SK-N-SH treated with all-trans-retinoic acid at 6 μM for 48 hours (cell line): ENCODE measurements around the gene CREB3L2.

Experiments used
- ARNTL ChIP-seq: fragments of 450-650 bp; formaldehyde crosslinking; IDR thresholded peaks from 2 replicates; pipeline ENCODE4 v1.5.0; 2020; ENCODE audit warnings: low read depth, mild to moderate bottlenecking, moderate library complexity, borderline replicate concordance
- ESRRG ChIP-seq: fragments of 250-450 bp; sonication (Bioruptor Pico); IDR thresholded peaks from 2 replicates; pipeline ENCODE4 v1.6.1; 2021; ENCODE audit warnings: mild to moderate bottlenecking
- OSR1 ChIP-seq: fragments of 250-450 bp; sonication (Bioruptor Pico); IDR thresholded peaks from 2 replicates; pipeline ENCODE4 v1.8.0; 2022; ENCODE audit warnings: moderate library complexity, mild to moderate bottlenecking, inconsistent platforms
- SNAI2 ChIP-seq: fragments of 250-450 bp; sonication (Bioruptor Pico); IDR thresholded peaks from 2 replicates; pipeline ENCODE4 v1.5.0; 2020; ENCODE audit warnings: mild to moderate bottlenecking, moderate library complexity
- TOX ChIP-seq: fragments of 250-450 bp; sonication (Bioruptor Pico); IDR thresholded peaks from 2 replicates; pipeline ENCODE4 v1.8.0; 2021; ENCODE audit warnings: mild to moderate bottlenecking, moderate library complexity, borderline replicate concordance

DNA sequence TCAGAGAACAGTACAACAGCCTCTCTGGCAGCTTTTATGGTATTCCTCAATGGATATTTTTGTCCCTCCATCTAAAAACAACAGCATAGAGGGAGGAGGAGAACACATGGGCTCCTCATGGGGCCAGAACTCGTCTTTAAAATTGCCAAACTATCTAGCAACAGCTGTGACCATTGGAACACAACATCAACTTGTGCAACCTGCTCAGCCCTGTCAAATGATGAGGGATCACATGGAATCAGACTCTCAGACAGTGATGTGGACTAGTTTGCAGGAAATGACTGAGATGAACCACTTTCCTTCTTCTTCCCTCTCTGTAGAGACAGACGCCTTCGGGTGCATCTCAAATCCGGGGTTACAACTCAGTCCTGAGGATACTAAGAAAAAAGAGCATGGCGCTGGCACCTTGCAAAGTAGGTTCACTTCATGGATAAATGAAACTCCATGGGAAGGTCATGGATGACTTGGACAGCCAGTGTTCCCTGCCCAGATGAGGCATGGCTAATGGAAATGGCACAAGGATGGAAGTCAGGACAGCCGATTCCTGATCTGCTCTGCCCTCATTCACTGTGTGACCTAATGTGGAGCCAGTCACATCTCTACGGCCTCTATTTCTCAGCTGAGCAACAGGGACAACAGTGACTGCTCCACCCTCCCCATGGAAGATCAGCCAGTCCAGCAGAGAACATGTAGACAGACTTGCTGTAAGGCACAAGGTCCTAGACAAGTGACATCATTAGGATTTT is 130.5 kb downstream of the CREB3L2 start:
- TF ChIP-seq OSR1, result no peak
- no peak for TF ChIP-seq ARNTL (CRISPR knock-in tag)
- TF ChIP-seq SNAI2 (CRISPR knock-in tag), result no peak
- TF ChIP-seq TOX (CRISPR knock-in tag), result no peak
- TF ChIP-seq ESRRG, result no peak
